Activated naive CD4-positive, alpha-beta T cell treated with anti-CD3 and anti-CD28 coated beads, Interleukin-2, amount 50 U/mL, for 72 hours (primary cell): ENCODE measurements around the gene AGAP6. TPM values are rescaled to one million over a fixed set of nuclear protein-coding genes. Genes with fewer than 3 reads are reported as not detected.
"Not testable (repeated sequence)": the region's sequence is repeated elsewhere in the genome, so short reads cannot be mapped to it uniquely, and the experiment has no call there.

Experiments used
- ATAC-seq, 2 donors: fragments of 150-1000 bp; cut with Tn5 transposase; 2 replicates each; pipeline ENCODE4 v1.10.0; 2021; ENCODE audit warnings: mild to moderate bottlenecking in 2 of 2, moderate library complexity in 2 of 2
- DNase-seq, 2 donors: peaks; one replicate each; pipeline ENCODE4 v3.0.0; 2021 to 2022; ENCODE audit warnings: low spot score in 2 of 2
- H3K27ac Mint-ChIP-seq, 2 donors: one replicate each; pipeline ENCODE4 v1.8.0; 2022; ENCODE audit warnings: mild to moderate bottlenecking in 2 of 2, mixed read lengths in 2 of 2
- H3K36me3 Mint-ChIP-seq, 2 donors: one replicate each; pipeline ENCODE4 v1.8.0; 2022; ENCODE audit warnings: mixed read lengths in 2 of 2
- H3K9me3 Mint-ChIP-seq, 2 donors: one replicate each; pipeline ENCODE4 v1.8.0; 2022; ENCODE audit warnings: mixed read lengths in 2 of 2
- total RNA-seq, 2 donors: library from RNA; stranded (reverse); gene quantifications; one replicate each; pipeline ENCODE4 v1.2.3, GENCODE V29; 2022

The AGAP6 gene
- total RNA-seq, 2 donors from 2014 or later = 14.9 to 20.3 TPM

- H3K27ac Mint-ChIP-seq, ATAC-seq, H3K36me3 Mint-ChIP-seq, H3K9me3 Mint-ChIP-seq, DNase-seq: not testable (repeated sequence)
Measured at GRCh38 chr10:50058727-50059126, 70.5 kb downstream of the AGAP6 start.

GRCh38 chr10:50059946-50060345, 71.7 kb downstream of the AGAP6 start:
- not testable (repeated sequence) for ATAC-seq, DNase-seq, H3K9me3 Mint-ChIP-seq, H3K27ac Mint-ChIP-seq, H3K36me3 Mint-ChIP-seq

Other genes starting within 250 kb of the AGAP6 start
- gene OGDHL, start 226.1 kb upstream of the AGAP6 start, total RNA-seq = under 1 TPM; 0.14 to 0.27 TPM
- 10 to 100 TPM; 23.8 to 33.0 TPM for gene PARG, start 46.4 kb upstream of the AGAP6 start, total RNA-seq
- 10 to 100 TPM; 18.9 to 23.3 TPM for gene TIMM23B, start 46.4 kb upstream of the AGAP6 start, total RNA-seq
- 10 to 100 TPM; 30.8 to 33.2 TPM for gene WASHC2A, start 79.5 kb downstream of the AGAP6 start, total RNA-seq